Neural cell (in vitro differentiated cells): ENCODE data around the gene BCAR3. TPM values are rescaled to one million over a fixed set of nuclear protein-coding genes. Genes with fewer than 3 reads are reported as not detected.

Experiments used
- H2AFZ ChIP-seq: fragments of 200-600, 300-800 bp; sonication (generic), shearing (Covaris generic); 2 replicates; pipeline ENCODE4 v1.6.0; 2014; ENCODE audit warnings: low read depth, mild to moderate bottlenecking, antibody characterized with exemption, low read length, moderate library complexity
- H3F3A ChIP-seq: fragments of 200-600 bp; shearing (Covaris generic); 2 replicates; pipeline ENCODE4 v1.6.1; 2016; ENCODE audit warnings: mild to moderate bottlenecking, moderate library complexity, mixed read lengths, antibody characterized with exemption, low read length; ENCODE audit not compliant: insufficient read depth, poor library complexity, severe bottlenecking
- H3K27ac ChIP-seq: fragments of 200-600, 300-800 bp; sonication (generic), shearing (Covaris generic); 2 replicates; pipeline ENCODE4 v1.5.1; 2014; ENCODE audit warnings: mild to moderate bottlenecking, low read length, moderate library complexity
- H3K27me3 ChIP-seq: fragments of 300-800, 200-600 bp; sonication (generic), shearing (Covaris generic); 2 replicates; pipeline ENCODE4 v1.6.0; 2014; ENCODE audit warnings: mild to moderate bottlenecking, low read depth, low read length, moderate library complexity; ENCODE audit not compliant: insufficient read depth
- H3K36me3 ChIP-seq: fragments of 300-800, 200-600 bp; sonication (generic), shearing (Covaris generic); 2 replicates; pipeline ENCODE4 v1.5.1; 2014; ENCODE audit warnings: mild to moderate bottlenecking, antibody characterized with exemption, low read length, moderate library complexity; ENCODE audit not compliant: insufficient read depth
- H3K4me2 ChIP-seq: fragments of 300-800, 200-600 bp; sonication (generic), shearing (Covaris generic); 2 replicates; pipeline ENCODE4 v1.6.0; 2014; ENCODE audit warnings: mild to moderate bottlenecking, low read length
- H3K4me3 ChIP-seq: fragments of 300-800, 200-600 bp; sonication (generic), shearing (Covaris generic); 2 replicates; pipeline ENCODE4 v1.5.1; 2014; ENCODE audit warnings: mild to moderate bottlenecking, low read length, moderate library complexity
- H3K79me2 ChIP-seq: fragments of 200-600 bp; shearing (Covaris generic); replicated peaks from 2 replicates; pipeline ENCODE4 v1.6.0; 2014; ENCODE audit warnings: mild to moderate bottlenecking, low read length, moderate library complexity; ENCODE audit not compliant: insufficient read depth
- H3K9ac ChIP-seq: fragments of 300-800, 200-600 bp; sonication (generic), shearing (Covaris generic); 2 replicates; pipeline ENCODE4 v1.6.1; 2016; ENCODE audit warnings: mild to moderate bottlenecking, low read length, mixed read lengths
- H3K9me2 ChIP-seq: fragments of 200-600 bp; shearing (Covaris generic); 2 replicates; pipeline ENCODE4 v1.6.1; 2016; ENCODE audit warnings: mild to moderate bottlenecking, low read length, mixed read lengths; ENCODE audit not compliant: insufficient read depth
- H3K9me3 ChIP-seq: fragments of 200-600, 300-800 bp; sonication (generic), shearing (Covaris generic); 2 replicates; pipeline ENCODE4 v1.6.1; 2016; ENCODE audit warnings: mild to moderate bottlenecking, mixed run types, low read length, moderate library complexity, mixed read lengths
- H4K20me1 ChIP-seq: fragments of 200-600 bp; shearing (Covaris generic); 2 replicates; pipeline ENCODE4 v1.6.1; 2016; ENCODE audit warnings: mild to moderate bottlenecking, mixed run types; ENCODE audit not compliant: insufficient read depth
- CTCF ChIP-seq: fragments of 450-650 bp; IDR thresholded peaks from 2 replicates; pipeline ENCODE4 v1.5.1; 2014; ENCODE audit warnings: antibody characterized with exemption, mild to moderate bottlenecking, moderate library complexity; ENCODE audit not compliant: poor library complexity, severe bottlenecking
- EP300 ChIP-seq: fragments of 450-650 bp; conservative IDR thresholded peaks from 2 replicates; pipeline ENCODE4 v1.6.1; 2014; ENCODE audit warnings: antibody characterized with exemption, mild to moderate bottlenecking, moderate library complexity; ENCODE audit not compliant: poor library complexity, severe bottlenecking
- EZH2 ChIP-seq: fragments of 200-600, 300-800 bp; shearing (Covaris generic), sonication (generic); IDR thresholded peaks from 2 replicates; pipeline ENCODE4 v1.6.1; 2014; ENCODE audit warnings: antibody characterized with exemption, low read length, borderline replicate concordance, mild to moderate bottlenecking; ENCODE audit not compliant: insufficient read depth, poor library complexity, severe bottlenecking
- MXI1 ChIP-seq: fragments of 450-650 bp; conservative IDR thresholded peaks from 2 replicates; pipeline ENCODE4 v1.6.1; 2014; ENCODE audit warnings: antibody characterized with exemption, mild to moderate bottlenecking; ENCODE audit not compliant: poor library complexity, severe bottlenecking
- POLR2AphosphoS5 ChIP-seq: IDR thresholded peaks from 2 replicates; pipeline ENCODE4 v1.6.1; 2012
- RAD21 ChIP-seq: fragments of 450-650 bp; conservative IDR thresholded peaks from 2 replicates; pipeline ENCODE4 v1.6.1; 2014; ENCODE audit warnings: antibody characterized with exemption, mild to moderate bottlenecking, moderate library complexity
- REST ChIP-seq: IDR thresholded peaks from 2 replicates; pipeline ENCODE4 v1.6.1; 2012; ENCODE audit warnings: borderline replicate concordance
- SMC3 ChIP-seq: fragments of 450-650 bp; conservative IDR thresholded peaks from 2 replicates; pipeline ENCODE4 v1.6.1; 2014; ENCODE audit warnings: antibody characterized with exemption, mild to moderate bottlenecking, moderate library complexity; ENCODE audit not compliant: poor library complexity
- TAF1 ChIP-seq: IDR thresholded peaks from 2 replicates; pipeline ENCODE4 v1.6.1; 2012; ENCODE audit warnings: low read depth
- polyA plus RNA-seq: library from polyadenylated mRNA; depleted of rRNA; stranded (reverse); fragments of >200 nt; gene quantifications from 2 replicates; pipeline ENCODE4 v1.2.3, GENCODE V29; 2014

The BCAR3 gene
- polyA plus RNA-seq, 1 donor from 2014 or later, result 2.5 TPM

DNA sequence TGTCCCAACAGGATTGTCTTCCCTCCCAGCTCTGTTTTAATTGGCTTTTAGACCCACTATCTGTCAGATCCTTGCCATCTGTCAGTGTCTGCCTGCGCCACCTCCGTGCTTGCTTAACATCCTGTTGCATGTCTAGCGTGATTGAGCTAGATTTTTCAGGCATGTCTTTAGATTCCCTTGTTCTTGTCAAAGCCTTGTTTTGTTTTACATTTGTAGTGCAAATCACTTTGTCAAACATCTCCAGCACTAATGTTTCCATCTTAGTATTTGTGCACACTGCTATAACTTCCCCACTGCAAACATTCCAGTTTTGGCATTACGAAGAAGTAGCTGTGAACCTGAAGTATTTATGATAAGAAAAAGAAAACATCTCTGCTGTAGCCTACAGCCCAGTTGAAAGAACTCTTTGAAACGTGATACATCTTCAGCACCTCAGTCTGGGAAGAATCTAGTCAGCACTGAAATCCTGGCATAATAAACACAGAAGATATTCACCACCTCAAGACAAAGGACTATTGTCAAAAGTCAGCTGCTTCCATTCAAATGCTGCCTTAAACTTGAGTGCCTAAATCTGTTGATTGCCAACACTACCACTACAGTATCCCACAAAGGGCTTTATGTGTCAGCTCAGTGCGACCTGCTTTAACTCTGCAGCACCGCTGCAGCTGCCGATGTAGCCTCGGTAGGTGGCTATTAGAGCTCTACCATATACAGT, 128.7 kb downstream of the BCAR3 start:
- Histone ChIP-seq H3K27me3 (no peaks in the 10 kb centered on the region), H3K79me2 (no peaks in the 10 kb centered on the region), H3K4me2 (peak overlapping the region; percentile 33), H3K9ac (no peak overlapping the region), H3K9me2 (no peaks in the 10 kb centered on the region), H3K36me3 (peaks cover 16% of the 10 kb centered on the region), H3K9me3 (no peaks in the 10 kb centered on the region), H2AFZ (no peak overlapping the region), H3K27ac (peak overlapping the region; percentile 56), H3K4me3 (peak overlapping the region; percentile 44), H4K20me1 (no peaks in the 10 kb centered on the region), H3F3A (peaks cover 5% of the 10 kb centered on the region)
- no peak for TF ChIP-seq RAD21
- peak; percentile 82 for TF ChIP-seq EP300
- TF ChIP-seq POLR2AphosphoS5, result peak; percentile 56
- TF ChIP-seq TAF1, result no peak

DNA sequence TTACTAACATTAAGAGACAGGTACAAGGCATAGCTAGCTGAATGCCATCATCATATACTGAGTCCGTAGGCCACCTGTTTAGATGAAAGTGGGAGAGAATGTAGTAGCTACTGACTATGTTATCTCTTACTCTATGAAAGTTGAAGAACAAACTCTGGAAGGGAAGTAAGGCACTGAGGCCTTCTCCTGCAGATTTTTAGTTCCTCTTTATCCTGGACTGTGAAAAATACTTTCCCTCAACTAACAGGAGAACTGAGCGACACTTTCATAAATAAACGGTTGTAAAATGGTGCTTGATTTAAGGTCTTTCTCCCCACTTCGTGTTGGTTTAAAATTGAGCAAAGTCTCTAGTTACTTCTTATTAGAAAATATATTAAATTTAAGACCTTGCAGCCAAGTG, 131.8 kb downstream of the BCAR3 start:
- peaks cover 11% of the 10 kb centered on the region for H3K36me3 ChIP-seq
- no peak overlapping the region for H3K4me2 ChIP-seq

More for the DNA sequence above, 131.8 kb downstream of the BCAR3 start:
- H3K27ac ChIP-seq, result no peak overlapping the region
- H3K79me2 ChIP-seq, result no peaks in the 10 kb centered on the region
- H3K4me3 ChIP-seq, result no peak overlapping the region
- no peak for TF ChIP-seq SMC3
- TF ChIP-seq RAD21, result no peak
- no peak for TF ChIP-seq EP300
- TF ChIP-seq MXI1, result no peak
- no peak for TF ChIP-seq CTCF
- TF ChIP-seq EZH2, result no peak
- TF ChIP-seq POLR2AphosphoS5, result no peak
- no peak for TF ChIP-seq REST
- TF ChIP-seq TAF1, result no peak
- no peaks in the 10 kb centered on the region for H3K27me3 ChIP-seq
- H3K9me3 ChIP-seq, result no peaks in the 10 kb centered on the region
- no peaks in the 10 kb centered on the region for H4K20me1 ChIP-seq
- no peaks in the 10 kb centered on the region for H3K9me2 ChIP-seq
- H2AFZ ChIP-seq, result no peak overlapping the region
- H3F3A ChIP-seq, result peaks cover 5% of the 10 kb centered on the region
- no peak overlapping the region for H3K9ac ChIP-seq
